HG03196 (cell line): ENCODE results near the gene HOOK2.
"Not testable (repeated sequence)": the region's sequence is repeated elsewhere in the genome, so short reads cannot be mapped to it uniquely, and the experiment has no call there.

Experiments used
- ATAC-seq: cut with Tn5 transposase; IDR thresholded peaks from one replicate; pipeline ENCODE4 v1.9.1; 2021; ENCODE audit not compliant: unreplicated experiment

HOOK2 gene

DNA sequence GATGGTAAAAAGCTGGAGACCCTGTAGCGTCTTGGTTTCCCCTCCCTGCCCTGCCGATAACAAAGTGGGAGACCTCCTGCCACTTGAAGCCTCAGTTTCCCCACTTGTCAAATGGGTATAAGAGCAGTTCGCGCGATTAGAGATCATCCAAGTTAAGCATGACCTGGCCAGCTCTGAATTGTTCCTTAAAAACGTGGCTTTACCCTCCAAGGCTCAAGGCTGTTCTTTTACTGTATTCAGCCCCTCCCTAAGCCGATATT, 52.0 kb downstream of the HOOK2 start:
- no peak for ATAC-seq

DNA sequence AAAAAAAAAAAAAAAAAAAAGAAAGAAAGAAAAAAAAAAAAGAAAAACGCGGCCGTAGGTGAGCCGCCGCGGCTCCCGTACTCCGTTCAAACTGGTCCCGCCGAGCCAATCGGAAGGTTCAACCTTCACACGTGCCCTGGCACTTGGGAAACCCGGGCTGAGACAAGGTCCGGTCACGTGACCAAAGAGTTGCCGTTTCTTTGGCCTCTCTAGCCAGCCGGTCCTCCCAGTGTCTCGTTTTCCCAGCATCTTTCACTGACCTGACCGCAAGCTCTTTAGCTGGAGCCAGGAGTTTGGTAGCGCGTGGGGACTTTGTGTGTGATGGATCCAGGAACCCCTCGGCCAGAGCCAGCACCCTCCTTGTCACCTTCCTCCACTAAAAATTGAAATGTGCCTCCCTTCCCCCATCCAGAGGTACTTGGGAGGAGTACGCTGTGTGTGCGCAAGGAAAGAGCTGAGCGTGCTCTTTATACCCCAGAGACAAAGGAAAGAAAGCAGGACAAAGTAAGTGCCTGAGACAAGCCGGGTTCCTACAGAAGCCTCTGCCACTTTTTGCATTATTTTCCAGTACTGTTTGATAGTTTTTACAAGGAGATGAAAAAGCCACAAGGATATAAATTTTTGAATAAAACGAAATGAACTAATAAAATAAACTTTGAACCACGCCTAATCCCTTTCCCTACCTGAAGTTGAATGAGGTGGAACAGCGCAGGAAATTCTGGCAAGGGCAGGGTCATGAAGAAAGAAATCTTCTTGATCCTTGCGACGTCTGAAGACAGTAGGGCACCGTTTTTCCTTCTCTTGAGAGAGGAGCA, 52.6 kb downstream of the HOOK2 start:
- ATAC-seq, result peak; percentile 80

DNA sequence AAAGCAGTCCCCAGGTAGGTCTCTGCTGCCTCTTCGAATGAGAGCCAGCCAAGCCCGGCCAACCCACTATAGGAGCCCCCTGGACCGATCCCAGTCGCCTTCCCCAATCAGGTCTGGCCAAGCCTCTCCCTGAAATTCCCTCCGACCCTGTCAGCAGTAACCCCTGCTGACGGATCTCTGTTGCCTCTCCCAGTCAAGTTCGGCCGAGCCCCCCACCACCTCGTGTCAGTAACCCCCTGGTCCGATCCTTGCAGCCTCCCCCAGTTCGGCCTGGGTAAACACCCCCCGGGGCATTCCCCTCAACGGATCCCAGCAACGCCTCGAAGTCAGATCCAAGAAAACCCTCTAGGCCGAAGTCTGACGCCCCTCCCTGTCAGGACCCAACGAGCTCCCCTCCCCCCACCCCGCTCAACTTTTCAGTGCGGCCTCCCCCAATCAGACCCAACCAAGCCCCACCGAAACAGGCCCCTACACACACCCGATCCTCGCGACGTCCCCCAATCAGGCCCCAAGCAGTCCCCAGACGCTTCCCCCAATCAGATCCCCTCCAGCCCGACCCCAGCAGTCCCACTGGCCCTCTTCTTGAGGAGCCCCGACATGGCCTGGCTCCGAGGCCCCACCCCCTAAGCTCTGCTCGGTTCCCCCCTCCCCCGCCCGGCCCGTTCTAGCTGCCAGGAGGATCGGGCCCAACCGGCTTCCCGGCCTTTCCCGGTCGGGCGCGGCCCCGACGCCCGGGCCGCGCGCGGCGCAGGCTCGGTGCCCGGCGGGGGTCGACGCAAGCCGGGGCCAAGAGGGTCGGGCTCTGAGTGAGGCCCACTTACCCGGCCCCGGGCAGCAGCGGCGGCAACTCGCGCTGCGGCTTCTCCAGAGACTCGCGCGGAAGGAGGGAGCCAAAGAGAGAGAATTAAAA, 53.4 kb downstream of the HOOK2 start:
- peak; percentile 15 for ATAC-seq

DNA sequence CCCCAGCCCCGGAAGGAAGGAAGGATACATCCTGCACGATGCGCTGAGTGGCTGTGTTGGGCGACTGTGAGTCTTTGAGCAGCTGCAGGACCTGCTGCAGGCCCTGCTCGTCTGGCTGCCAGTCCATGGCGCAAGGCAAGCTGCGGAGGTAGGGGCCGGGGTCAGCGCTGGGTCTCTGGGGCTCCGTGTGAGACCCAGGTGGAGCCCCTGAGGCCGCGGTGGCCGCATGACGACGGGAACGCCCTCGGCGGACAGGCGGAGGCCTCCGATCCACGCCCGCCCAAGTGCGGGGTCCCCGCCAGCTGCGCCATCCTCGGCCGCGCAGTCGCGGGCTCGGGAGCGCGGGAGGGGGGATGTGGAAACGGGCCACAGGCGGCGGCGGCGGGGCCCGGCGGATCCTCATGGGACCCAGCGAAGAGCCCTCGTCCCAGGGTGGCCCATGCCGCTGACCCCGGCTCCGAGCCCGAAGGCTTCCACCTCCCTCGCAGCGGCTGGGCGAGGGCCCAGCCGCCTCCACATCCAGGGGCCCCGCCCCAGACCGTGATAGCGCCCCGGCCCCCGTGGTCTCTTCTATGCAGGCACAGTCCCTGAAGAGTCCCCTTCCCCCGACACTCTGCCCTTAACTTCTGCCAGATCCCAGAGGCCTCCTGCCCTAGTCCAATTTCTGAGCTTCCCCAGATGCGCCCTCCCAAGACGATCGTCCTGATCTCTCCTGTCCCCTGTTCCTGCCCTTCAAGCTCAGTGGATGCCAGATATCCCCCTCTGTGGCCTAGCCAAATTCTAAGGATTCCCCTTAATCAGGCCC, 54.3 kb downstream of the HOOK2 start:
- ATAC-seq, result no peak

DNA sequence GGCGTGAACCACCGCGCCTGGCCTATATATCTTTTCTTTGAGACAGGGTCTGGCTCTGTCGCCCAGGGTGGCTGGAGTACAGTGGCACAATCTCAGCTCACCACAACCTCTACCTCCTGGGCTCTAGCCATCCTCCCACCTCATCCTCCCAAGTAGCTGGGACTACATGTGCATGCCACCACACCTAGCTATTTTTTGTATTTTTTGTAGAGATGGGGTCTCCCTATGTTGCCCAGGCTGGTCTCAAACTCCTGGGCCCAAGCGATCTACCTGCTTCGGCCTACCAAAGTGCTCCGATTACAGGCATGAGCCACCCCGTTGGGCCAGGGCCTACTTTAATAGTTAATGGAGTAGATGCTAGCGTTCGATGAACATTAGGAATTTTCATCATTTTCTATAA, 55.1 kb downstream of the HOOK2 start:
- no peak for ATAC-seq

DNA sequence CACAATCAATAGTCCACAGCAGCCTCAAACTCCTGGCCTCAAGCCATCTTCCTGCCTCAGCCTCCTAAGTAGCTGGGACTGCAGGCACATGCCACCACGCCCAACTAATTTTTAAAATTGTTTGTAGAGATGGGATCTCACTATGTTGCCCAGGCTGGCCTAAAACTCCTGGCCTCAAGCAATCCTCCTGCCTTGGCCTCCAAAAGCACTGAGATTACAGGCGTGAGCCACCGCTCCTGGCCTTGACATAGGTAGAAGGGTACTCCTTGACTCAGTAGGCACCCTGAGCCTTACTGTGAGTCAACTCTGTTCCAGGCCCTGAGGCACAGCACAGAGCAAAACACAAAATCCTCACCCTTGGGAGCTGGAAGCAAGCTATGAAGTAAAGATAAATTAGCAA, 59.4 kb downstream of the HOOK2 start:
- no peak for ATAC-seq

DNA sequence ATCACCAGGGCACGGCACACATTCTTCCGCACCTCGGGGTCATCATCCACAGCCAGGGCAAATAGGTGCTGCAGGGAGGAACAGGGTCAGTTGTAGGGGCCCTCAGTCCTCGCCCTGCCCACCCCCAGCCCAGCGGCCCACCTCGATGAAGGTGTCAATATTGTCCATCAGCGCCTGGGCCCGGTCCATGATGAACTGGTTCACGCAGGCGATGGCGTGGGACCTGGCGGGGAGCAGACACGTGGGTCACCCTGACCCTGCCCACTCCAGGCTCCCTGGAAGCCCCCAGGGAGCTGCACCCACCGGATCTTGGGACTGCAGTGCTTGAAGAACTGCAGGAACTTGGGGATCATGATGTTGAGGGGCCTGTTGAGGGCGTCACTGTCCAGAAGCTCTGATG, 60.2 kb downstream of the HOOK2 start:
- no peak for ATAC-seq

DNA sequence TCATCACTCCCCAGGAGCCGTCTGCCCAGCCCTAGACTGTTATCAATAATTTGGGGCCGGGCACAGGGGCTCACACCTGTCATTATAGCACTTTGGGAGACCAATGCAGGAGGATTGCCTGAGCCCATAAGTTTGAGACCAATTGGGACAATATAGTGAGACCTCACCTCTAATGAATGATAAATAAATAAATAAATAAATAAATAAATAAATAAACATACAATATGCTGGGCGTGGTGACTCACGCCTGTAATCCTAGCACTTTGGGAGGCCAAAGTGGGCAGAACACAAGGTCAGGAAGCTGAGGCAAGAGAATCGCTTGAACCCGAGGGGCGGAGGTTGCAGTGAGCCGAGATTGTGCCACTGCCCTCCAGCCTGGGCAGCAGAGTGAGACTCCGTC, 62.0 kb downstream of the HOOK2 start:
- ATAC-seq, result not testable (repeated sequence)
